ENCODE data around the gene CYCS.

CYCS gene

GRCh38 chr7:25143763-25144162 lies 18.7 kb upstream of the CYCS start:
- no peak overlapping the region for H4K12ac ChIP-seq (ENCODE audit: low read depth, low read length)
- H3K4me1 ChIP-seq (ENCODE audit: control insufficient read depth in 1 of 2, insufficient read depth in 2 of 2, low read length in 2 of 2) = no peaks in the 10 kb centered on the region
- H2BK12ac ChIP-seq (ENCODE audit: low read length) = no peak overlapping the region
- no peak overlapping the region for H3K18ac ChIP-seq (ENCODE audit: low read length)
- H3K36me3 ChIP-seq (ENCODE audit: control insufficient read depth in 1 of 2, insufficient read depth in 2 of 2, low read length in 2 of 2) = peaks cover 0 to 4% of the 10 kb centered on the region in 2 experiments
- no peak overlapping the region for H4K8ac ChIP-seq (ENCODE audit: low read depth, low read length)
- no peak overlapping the region for H3K27ac ChIP-seq (ENCODE audit: low read depth, low read length)
- H3K23ac ChIP-seq (ENCODE audit: low read length) = no peak overlapping the region
- no peak for DNase-seq
- no CpG with 5 or more reads among the region's 2 CpGs for WGBS (ENCODE audit: extremely low coverage, insufficient coverage, insufficient read length)
- H2BK5ac ChIP-seq (ENCODE audit: low read depth, low read length, poor library complexity) = no peak overlapping the region
- H4K91ac ChIP-seq (ENCODE audit: low read depth, low read length) = no peak overlapping the region
- H3K27me3 ChIP-seq (ENCODE audit: insufficient read depth, low read length) = no peaks in the 10 kb centered on the region
- no peaks in the 10 kb centered on the region for H3K79me2 ChIP-seq (ENCODE audit: control insufficient read depth, insufficient read depth, low read length, poor library complexity)
- no peaks in the 10 kb centered on the region for H3K79me1 ChIP-seq (ENCODE audit: low read length)
- H3K4me3 ChIP-seq (ENCODE audit: low read depth, low read length) = no peak overlapping the region
- H2BK120ac ChIP-seq (ENCODE audit: insufficient read depth, low read length, poor library complexity) = no peak overlapping the region
- no peak overlapping the region for H3K9ac ChIP-seq (ENCODE audit: low read length)
- no peak overlapping the region for H3K4me2 ChIP-seq (ENCODE audit: low read length)
- no peak overlapping the region for H2AK5ac ChIP-seq (ENCODE audit: low read length)
- no peaks in the 10 kb centered on the region for H3K9me3 ChIP-seq (ENCODE audit: insufficient read depth, low read depth, low read length)
- H2AFZ ChIP-seq (ENCODE audit: insufficient read depth, low read length, poor library complexity) = no peak overlapping the region
- no peak overlapping the region for H3K4ac ChIP-seq (ENCODE audit: low read depth, low read length)
- H3K14ac ChIP-seq (ENCODE audit: low read length) = no peak overlapping the region

GRCh38 chr7:25139536-25139935 lies 14.5 kb upstream of the CYCS start:
- Histone ChIP-seq H3K9ac (ENCODE audit: low read length) (no peak overlapping the region), H3K36me3 (ENCODE audit: control insufficient read depth in 1 of 2, insufficient read depth in 2 of 2, low read length in 2 of 2) (peaks cover 0 to 4% of the 10 kb centered on the region in 2 experiments), H3K79me1 (ENCODE audit: low read length) (no peaks in the 10 kb centered on the region), H2AFZ (ENCODE audit: insufficient read depth, low read length, poor library complexity) (no peak overlapping the region), H3K4me2 (ENCODE audit: low read length) (no peak overlapping the region), H3K4ac (ENCODE audit: low read depth, low read length) (no peak overlapping the region), H2BK5ac (ENCODE audit: low read depth, low read length, poor library complexity) (no peak overlapping the region), H4K91ac (ENCODE audit: low read depth, low read length) (no peak overlapping the region), H2BK12ac (ENCODE audit: low read length) (no peak overlapping the region), H3K79me2 (ENCODE audit: control insufficient read depth, insufficient read depth, low read length, poor library complexity) (no peaks in the 10 kb centered on the region), H3K23ac (ENCODE audit: low read length) (no peak overlapping the region), H3K4me1 (ENCODE audit: control insufficient read depth in 1 of 2, insufficient read depth in 2 of 2, low read length in 2 of 2) (no peaks in the 10 kb centered on the region), H3K18ac (ENCODE audit: low read length) (no peak overlapping the region), H4K12ac (ENCODE audit: low read depth, low read length) (no peak overlapping the region), H2AK5ac (ENCODE audit: low read length) (no peak overlapping the region), H3K27me3 (ENCODE audit: insufficient read depth, low read length) (no peaks in the 10 kb centered on the region), H3K14ac (ENCODE audit: low read length) (no peak overlapping the region), H2BK120ac (ENCODE audit: insufficient read depth, low read length, poor library complexity) (no peak overlapping the region), H3K9me3 (ENCODE audit: insufficient read depth, low read depth, low read length) (no peaks in the 10 kb centered on the region), H4K8ac (ENCODE audit: low read depth, low read length) (no peak overlapping the region), H3K27ac (ENCODE audit: low read depth, low read length) (no peak overlapping the region), H3K4me3 (ENCODE audit: low read depth, low read length) (no peak overlapping the region)
- WGBS (ENCODE audit: extremely low coverage, insufficient coverage, insufficient read length) = no CpG with 5 or more reads among the region's 1 CpG
- no peak for DNase-seq

- Histone ChIP-seq H3K4me3 (ENCODE audit: low read depth, low read length) (no peak overlapping the region), H3K27ac (ENCODE audit: low read depth, low read length) (no peak overlapping the region), H3K23ac (ENCODE audit: low read length) (no peak overlapping the region), H3K4me1 (ENCODE audit: control insufficient read depth in 1 of 2, insufficient read depth in 2 of 2, low read length in 2 of 2) (no peaks in the 10 kb centered on the region), H2BK120ac (ENCODE audit: insufficient read depth, low read length, poor library complexity) (no peak overlapping the region), H3K9ac (ENCODE audit: low read length) (no peak overlapping the region), H2AFZ (ENCODE audit: insufficient read depth, low read length, poor library complexity) (no peak overlapping the region), H3K4me2 (ENCODE audit: low read length) (no peak overlapping the region), H3K18ac (ENCODE audit: low read length) (no peak overlapping the region), H3K79me1 (ENCODE audit: low read length) (no peaks in the 10 kb centered on the region), H3K79me2 (ENCODE audit: control insufficient read depth, insufficient read depth, low read length, poor library complexity) (no peaks in the 10 kb centered on the region), H4K91ac (ENCODE audit: low read depth, low read length) (no peak overlapping the region), H3K9me3 (ENCODE audit: insufficient read depth, low read depth, low read length) (no peaks in the 10 kb centered on the region), H3K4ac (ENCODE audit: low read depth, low read length) (no peak overlapping the region), H2AK5ac (ENCODE audit: low read length) (no peak overlapping the region), H4K8ac (ENCODE audit: low read depth, low read length) (no peak overlapping the region), H2BK5ac (ENCODE audit: low read depth, low read length, poor library complexity) (no peak overlapping the region), H4K12ac (ENCODE audit: low read depth, low read length) (no peak overlapping the region), H3K27me3 (ENCODE audit: insufficient read depth, low read length) (no peaks in the 10 kb centered on the region), H2BK12ac (ENCODE audit: low read length) (no peak overlapping the region), H3K36me3 (ENCODE audit: control insufficient read depth in 1 of 2, insufficient read depth in 2 of 2, low read length in 2 of 2) (no peaks in the 10 kb centered on the region), H3K14ac (ENCODE audit: low read length) (no peak overlapping the region)
- no CpG with 5 or more reads among the region's 1 CpG for WGBS (ENCODE audit: extremely low coverage, insufficient coverage, insufficient read length)
- no peak for DNase-seq
These were observed 9.4 kb upstream of the CYCS start for GRCh38 chr7:25134358-25135010.

GRCh38 chr7:25132430-25132829 lies 7.4 kb upstream of the CYCS start:
- H3K27ac ChIP-seq (ENCODE audit: low read depth, low read length) = no peak overlapping the region
- H3K27me3 ChIP-seq (ENCODE audit: insufficient read depth, low read length) = no peaks in the 10 kb centered on the region
- no peak overlapping the region for H3K18ac ChIP-seq (ENCODE audit: low read length)
- H3K9ac ChIP-seq (ENCODE audit: low read length) = no peak overlapping the region
- no peak for DNase-seq
- no peaks in the 10 kb centered on the region for H3K79me1 ChIP-seq (ENCODE audit: low read length)
- no peak overlapping the region for H4K91ac ChIP-seq (ENCODE audit: low read depth, low read length)
- no peak overlapping the region for H3K4me2 ChIP-seq (ENCODE audit: low read length)
- H3K4me3 ChIP-seq (ENCODE audit: low read depth, low read length) = no peak overlapping the region
- H3K23ac ChIP-seq (ENCODE audit: low read length) = no peak overlapping the region
- H2BK120ac ChIP-seq (ENCODE audit: insufficient read depth, low read length, poor library complexity) = no peak overlapping the region
- H2BK12ac ChIP-seq (ENCODE audit: low read length) = no peak overlapping the region
- H3K36me3 ChIP-seq (ENCODE audit: control insufficient read depth in 1 of 2, insufficient read depth in 2 of 2, low read length in 2 of 2) = no peaks in the 10 kb centered on the region
- H3K9me3 ChIP-seq (ENCODE audit: insufficient read depth, low read depth, low read length) = no peaks in the 10 kb centered on the region
- H3K4me1 ChIP-seq (ENCODE audit: control insufficient read depth in 1 of 2, insufficient read depth in 2 of 2, low read length in 2 of 2) = no peaks in the 10 kb centered on the region
- no peak overlapping the region for H2BK5ac ChIP-seq (ENCODE audit: low read depth, low read length, poor library complexity)
- no peak overlapping the region for H4K12ac ChIP-seq (ENCODE audit: low read depth, low read length)
- no peak overlapping the region for H2AK5ac ChIP-seq (ENCODE audit: low read length)
- no peak overlapping the region for H2AFZ ChIP-seq (ENCODE audit: insufficient read depth, low read length, poor library complexity)
- WGBS (ENCODE audit: extremely low coverage, insufficient coverage, insufficient read length) = no CpG with 5 or more reads among the region's 1 CpG
- H3K14ac ChIP-seq (ENCODE audit: low read length) = no peak overlapping the region
- no peak overlapping the region for H4K8ac ChIP-seq (ENCODE audit: low read depth, low read length)
- H3K4ac ChIP-seq (ENCODE audit: low read depth, low read length) = no peak overlapping the region
- H3K79me2 ChIP-seq (ENCODE audit: control insufficient read depth, insufficient read depth, low read length, poor library complexity) = no peaks in the 10 kb centered on the region
